KOPT-K1 (cell line): ENCODE data around the gene HFE.

Experiments
- H3K27ac ChIP-seq: fragments of 200-600 bp; sonication (generic); 2 replicates; pipeline ENCODE4 v1.5.1; 2016; ENCODE audit warnings: antibody characterized with exemption, mild to moderate bottlenecking, low read depth, low read length; ENCODE audit not compliant: poor library complexity, severe bottlenecking
- H3K36me3 ChIP-seq: fragments of 200-600 bp; sonication (generic); 2 replicates; pipeline ENCODE4 v1.5.1; 2017; ENCODE audit warnings: antibody characterized with exemption, mild to moderate bottlenecking, low read length, moderate library complexity; ENCODE audit not compliant: insufficient read depth
- H3K9me3 ChIP-seq: fragments of 200-600 bp; sonication (generic); 2 replicates; pipeline ENCODE4 v1.5.1; 2017; ENCODE audit warnings: antibody characterized with exemption, low read length, mild to moderate bottlenecking; ENCODE audit not compliant: insufficient read depth, poor library complexity, severe bottlenecking

Gene HFE

GRCh38 chr6:26089272-26089671 lies 2.0 kb downstream of the HFE start:
- no peak overlapping the region for H3K27ac ChIP-seq
- H3K36me3 ChIP-seq, result no peaks in the 10 kb centered on the region
- H3K9me3 ChIP-seq, result no peaks in the 10 kb centered on the region

- no peaks in the 10 kb centered on the region for H3K9me3 ChIP-seq
- H3K27ac ChIP-seq, result no peak overlapping the region
- no peaks in the 10 kb centered on the region for H3K36me3 ChIP-seq
Observed at GRCh38 chr6:26092443-26092842, 5.2 kb downstream of the HFE start.

GRCh38 chr6:26094036-26094435 lies 6.8 kb downstream of the HFE start:
- Histone ChIP-seq H3K9me3 (no peaks in the 10 kb centered on the region), H3K36me3 (no peaks in the 10 kb centered on the region), H3K27ac (no peak overlapping the region)

GRCh38 chr6:26097268-26097875 lies 10.1 kb downstream of the HFE start:
- Histone ChIP-seq H3K27ac (no peak overlapping the region), H3K9me3 (no peaks in the 10 kb centered on the region), H3K36me3 (no peaks in the 10 kb centered on the region)

- H3K9me3 ChIP-seq, result peaks cover 17% of the 10 kb centered on the region
- peak overlapping the region; percentile 93 for H3K27ac ChIP-seq
- no peaks in the 10 kb centered on the region for H3K36me3 ChIP-seq
Observed at GRCh38 chr6:26103141-26103769, 16.0 kb downstream of the HFE start.

GRCh38 chr6:26103770-26104456 lies 16.7 kb downstream of the HFE start:
- H3K9me3 ChIP-seq, result peaks cover 17% of the 10 kb centered on the region
- H3K27ac ChIP-seq, result peak overlapping the region; percentile 93
- no peaks in the 10 kb centered on the region for H3K36me3 ChIP-seq

- H3K36me3 ChIP-seq, result no peaks in the 10 kb centered on the region
- H3K27ac ChIP-seq, result peak overlapping the region; percentile 93
- peaks cover 17% of the 10 kb centered on the region for H3K9me3 ChIP-seq
Observed at GRCh38 chr6:26104457-26105108, 17.4 kb downstream of the HFE start.

- no peaks in the 10 kb centered on the region for H3K36me3 ChIP-seq
- H3K27ac ChIP-seq, result peak overlapping the region; percentile 93
- H3K9me3 ChIP-seq, result peaks cover 17% of the 10 kb centered on the region
Observed at GRCh38 chr6:26105109-26105730, 18.0 kb downstream of the HFE start.

- Histone ChIP-seq H3K9me3 (peaks cover 17% of the 10 kb centered on the region), H3K36me3 (no peaks in the 10 kb centered on the region), H3K27ac (peak overlapping the region; percentile 93)
Observed at GRCh38 chr6:26105842-26106241, 18.6 kb downstream of the HFE start.

GRCh38 chr6:26107935-26108334 lies 20.7 kb downstream of the HFE start:
- Histone ChIP-seq H3K9me3 (peaks cover 17% of the 10 kb centered on the region), H3K27ac (no peak overlapping the region), H3K36me3 (no peaks in the 10 kb centered on the region)

- H3K27ac ChIP-seq, result peak overlapping the region; percentile 46
Observed at GRCh38 chr6:26109772-26110171, 22.5 kb downstream of the HFE start.

GRCh38 chr6:26113570-26113969 lies 26.3 kb downstream of the HFE start:
- H3K36me3 ChIP-seq, result no peaks in the 10 kb centered on the region
- no peaks in the 10 kb centered on the region for H3K9me3 ChIP-seq
- H3K27ac ChIP-seq, result peak overlapping the region; percentile 32

More at GRCh38 chr6:26109772-26110171, 22.5 kb downstream of the HFE start:
- Histone ChIP-seq H3K36me3 (no peaks in the 10 kb centered on the region), H3K9me3 (peaks cover 17% of the 10 kb centered on the region)

- no peaks in the 10 kb centered on the region for H3K9me3 ChIP-seq
- H3K27ac ChIP-seq, result peak overlapping the region; percentile 99
Observed at GRCh38 chr6:26115226-26115625, 28.0 kb downstream of the HFE start.

GRCh38 chr6:26116267-26116666 lies 29.0 kb downstream of the HFE start:
- peak overlapping the region; percentile 99 for H3K27ac ChIP-seq
- no peaks in the 10 kb centered on the region for H3K36me3 ChIP-seq
- H3K9me3 ChIP-seq, result no peaks in the 10 kb centered on the region

More at GRCh38 chr6:26115226-26115625, 28.0 kb downstream of the HFE start:
- H3K36me3 ChIP-seq, result no peaks in the 10 kb centered on the region

- peak overlapping the region; percentile 99 for H3K27ac ChIP-seq
- no peaks in the 10 kb centered on the region for H3K36me3 ChIP-seq
- H3K9me3 ChIP-seq, result no peaks in the 10 kb centered on the region
Observed at GRCh38 chr6:26118999-26119398, 31.8 kb downstream of the HFE start.
